ENCODE data around the gene PDRG1.
A peak's percentile ranks its signal among the peaks of the same experiment; 100 is the strongest.
"Not testable (repeated sequence)": the region's sequence is repeated elsewhere in the genome, so short reads cannot be mapped to it uniquely, and the experiment has no call there.

PDRG1 gene

DNA sequence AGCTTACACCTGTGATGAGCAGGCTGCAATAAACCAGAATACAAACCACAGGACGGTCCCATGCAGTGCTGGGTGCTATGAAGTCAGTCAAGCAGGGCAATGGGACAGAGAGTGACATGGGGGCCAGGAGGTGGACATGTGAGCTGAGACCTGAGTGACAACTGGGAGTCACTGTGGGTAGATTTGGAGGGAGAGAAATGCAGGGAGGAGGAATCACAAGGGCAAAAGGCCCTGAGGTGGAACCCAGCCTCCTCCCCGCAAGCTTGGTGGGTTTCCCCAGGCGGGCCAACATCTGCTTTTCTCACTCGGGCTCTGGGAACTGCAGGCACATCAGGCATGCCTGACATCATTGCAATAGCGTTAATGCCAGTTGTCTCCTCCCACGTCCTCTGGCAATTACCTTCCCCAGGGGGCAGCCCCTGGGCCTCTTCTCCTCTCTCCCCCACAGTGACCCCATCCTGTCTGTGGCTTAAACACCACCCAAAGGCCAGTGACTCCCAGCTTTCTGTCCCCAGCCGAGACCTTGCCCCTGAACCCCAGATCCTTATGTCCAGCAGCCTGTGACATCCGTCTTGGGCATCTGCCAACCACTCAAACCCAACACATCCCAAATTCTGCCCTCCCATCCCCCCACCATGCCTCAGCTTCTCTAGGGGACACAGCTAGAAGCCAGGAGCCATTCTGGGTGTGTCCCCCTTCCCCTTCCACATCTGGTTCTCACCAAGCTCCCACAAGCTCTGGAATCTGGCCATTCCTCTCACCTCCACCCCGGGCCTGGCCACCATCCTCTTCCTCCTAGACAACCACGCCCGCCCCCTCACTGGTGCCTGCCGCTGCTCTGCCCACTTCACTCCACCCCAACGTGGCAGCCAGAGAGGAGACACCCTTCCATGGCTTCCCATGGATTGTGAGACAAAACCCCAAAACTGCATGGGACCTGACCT lies 28.2 kb downstream of the PDRG1 start:
- ATAC-seq, result peak; percentile 68
- H3K36me3 Mint-ChIP-seq, result no peaks in the 10 kb centered on the region
- H3K4me1 Mint-ChIP-seq, result peaks cover 16% of the 10 kb centered on the region
- H3K4me3 Mint-ChIP-seq, result no peak overlapping the region
- DNase-seq (ENCODE audit: low spot score in 2 of 2), result no peak
- H3K9me3 Mint-ChIP-seq, result no peaks in the 10 kb centered on the region
- H3K27ac Mint-ChIP-seq, result peak overlapping the region; percentile 57

DNA sequence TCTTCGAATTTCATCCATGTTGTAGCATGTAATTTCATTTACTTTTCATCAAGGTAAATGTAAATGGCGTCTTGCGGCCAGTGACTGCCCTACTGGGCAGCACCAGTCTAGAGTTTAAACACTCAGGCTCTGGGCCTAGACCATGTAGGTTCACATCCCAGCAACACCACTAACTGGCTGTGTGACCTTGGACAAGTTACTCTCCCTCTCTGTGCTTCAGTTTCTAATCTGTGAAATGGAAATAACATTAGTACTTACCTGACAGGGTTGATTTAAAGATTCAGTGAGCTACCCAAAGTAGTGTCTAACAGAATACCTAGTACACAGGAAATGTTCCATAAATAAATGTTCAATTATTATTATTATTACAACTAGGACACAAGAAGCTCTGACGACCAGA lies 29.3 kb downstream of the PDRG1 start:
- Mint-ChIP-seq H3K27ac (no peak overlapping the region), H3K4me3 (no peak overlapping the region), H3K4me1 (peaks cover 16% of the 10 kb centered on the region), H3K9me3 (no peaks in the 10 kb centered on the region), H3K36me3 (no peaks in the 10 kb centered on the region)
- DNase-seq (ENCODE audit: low spot score in 2 of 2), result no peak
- ATAC-seq, result no peak

DNA sequence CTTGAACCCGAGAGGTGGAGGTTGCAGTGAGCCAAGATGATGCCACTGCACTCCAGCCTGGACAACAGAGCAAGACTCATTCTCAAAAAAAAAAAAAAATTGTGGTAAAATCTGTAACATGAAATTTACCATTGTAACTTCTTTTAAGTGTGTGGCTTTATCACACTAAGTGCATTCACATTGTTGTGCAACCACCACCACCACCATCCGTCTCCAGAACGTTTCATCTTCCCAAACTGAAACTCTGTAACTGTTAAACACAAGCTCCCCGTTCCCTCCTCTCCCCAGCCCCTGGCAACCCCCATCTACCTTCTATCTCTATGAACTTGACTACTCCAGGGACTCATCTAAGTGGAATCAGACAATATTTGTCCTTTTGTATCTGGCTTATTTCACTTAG lies 29.7 kb downstream of the PDRG1 start:
- ATAC-seq (no peak), DNase-seq (ENCODE audit: low spot score in 2 of 2) (no peak)
- no peaks in the 10 kb centered on the region for H3K9me3 Mint-ChIP-seq
- peaks cover 16% of the 10 kb centered on the region for H3K4me1 Mint-ChIP-seq
- H3K36me3 Mint-ChIP-seq, result no peaks in the 10 kb centered on the region
- no peak overlapping the region for H3K27ac Mint-ChIP-seq
- H3K4me3 Mint-ChIP-seq, result no peak overlapping the region

DNA sequence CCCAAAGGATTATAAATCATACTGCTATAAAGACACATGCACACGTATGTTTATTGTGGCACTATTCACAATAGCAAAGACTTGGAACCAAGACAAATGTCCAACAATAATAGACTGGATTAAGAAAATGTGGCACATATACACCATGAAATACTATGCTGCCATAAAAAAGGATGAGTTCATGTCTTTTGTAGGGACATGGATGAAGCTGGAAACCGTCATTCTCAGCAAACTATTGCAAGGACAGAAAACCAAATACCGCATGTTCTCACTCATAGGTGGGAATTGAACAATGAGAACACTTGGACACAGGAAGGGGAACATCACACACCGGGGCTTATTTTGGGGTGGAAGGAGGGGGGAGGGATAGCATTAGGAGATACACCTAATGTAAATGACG lies 30.4 kb downstream of the PDRG1 start:
- not testable (repeated sequence) for H3K27ac Mint-ChIP-seq; H3K9me3 Mint-ChIP-seq; H3K4me3 Mint-ChIP-seq; H3K36me3 Mint-ChIP-seq; ATAC-seq; DNase-seq (ENCODE audit: low spot score in 2 of 2)
- H3K4me1 Mint-ChIP-seq, result peaks cover 16% of the 10 kb centered on the region

DNA sequence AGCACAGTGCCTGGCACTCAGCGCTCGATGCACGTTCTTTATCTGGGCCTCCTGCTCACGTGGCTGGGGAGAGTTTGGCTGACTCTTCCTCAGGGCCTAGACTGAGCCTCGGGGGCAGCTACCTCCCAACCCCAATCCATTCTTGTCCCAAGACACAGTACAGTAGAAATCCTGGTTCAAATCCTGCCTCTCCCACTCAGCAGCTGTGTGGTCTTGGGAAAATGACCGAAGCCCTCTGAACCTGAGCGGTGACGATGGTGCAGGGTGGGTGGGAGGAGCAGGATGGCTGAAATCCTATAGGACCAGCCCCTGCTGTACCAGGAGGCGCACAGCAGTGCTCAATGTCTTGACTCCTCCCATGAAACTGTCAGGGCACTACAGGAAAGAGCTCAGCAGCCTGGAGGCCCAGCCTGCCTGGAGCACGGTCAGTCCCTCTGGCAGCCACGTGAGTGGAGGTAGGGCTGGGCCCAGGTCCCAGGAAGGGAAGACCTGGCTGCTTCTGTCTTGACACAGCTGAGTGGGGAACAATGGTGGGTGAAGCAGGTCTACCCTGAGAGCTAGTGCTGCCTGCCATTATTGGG lies 31.5 kb downstream of the PDRG1 start:
- no peak overlapping the region for H3K4me3 Mint-ChIP-seq
- ATAC-seq, result no peak

DNA sequence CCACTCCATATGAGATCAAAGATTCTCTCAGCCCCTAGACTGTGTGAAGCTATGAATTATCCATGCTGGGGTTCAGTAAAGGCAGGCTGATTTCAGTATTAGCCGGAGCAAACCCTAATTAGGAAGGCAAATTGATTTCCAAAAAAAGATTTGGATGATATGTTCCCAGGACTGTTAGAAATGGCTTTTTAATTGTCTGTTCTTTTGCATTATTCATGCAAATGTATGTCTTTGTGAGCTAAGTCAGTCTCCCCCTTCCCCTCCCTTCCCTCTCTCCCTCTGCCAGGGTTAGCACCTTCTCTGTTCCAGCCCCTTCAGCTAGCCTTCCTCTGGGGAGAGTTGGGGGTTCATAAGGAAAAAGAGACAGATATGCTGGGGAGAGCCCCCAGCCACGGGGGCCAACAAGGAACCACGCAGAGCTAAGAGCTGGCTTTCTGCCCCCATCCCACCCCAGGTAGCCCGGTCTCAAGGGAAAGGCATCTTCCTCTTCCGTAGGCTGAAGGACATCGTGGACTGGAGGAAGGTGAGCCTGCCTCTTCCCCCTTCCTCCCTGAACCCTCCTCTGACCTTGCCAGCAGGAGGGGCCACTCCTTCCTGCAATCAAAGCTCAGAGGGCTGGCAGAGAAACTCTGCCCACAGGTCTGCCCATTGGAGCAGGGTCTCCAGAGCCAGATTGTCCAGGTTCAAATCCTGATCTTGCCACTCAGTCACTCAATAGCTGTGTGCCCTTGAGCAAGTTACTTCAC lies 32.3 kb downstream of the PDRG1 start:
- H3K4me3 Mint-ChIP-seq, result no peak overlapping the region
- ATAC-seq (no peak), DNase-seq (ENCODE audit: low spot score in 2 of 2) (no peak)
- no peaks in the 10 kb centered on the region for H3K9me3 Mint-ChIP-seq
- no peaks in the 10 kb centered on the region for H3K36me3 Mint-ChIP-seq
- no peak overlapping the region for H3K27ac Mint-ChIP-seq
- H3K4me1 Mint-ChIP-seq, result peaks cover 16% of the 10 kb centered on the region

More for the DNA sequence above, 31.5 kb downstream of the PDRG1 start:
- Mint-ChIP-seq H3K9me3 (no peaks in the 10 kb centered on the region), H3K36me3 (no peaks in the 10 kb centered on the region), H3K27ac (no peak overlapping the region), H3K4me1 (peaks cover 16% of the 10 kb centered on the region)
- no peak for DNase-seq (ENCODE audit: low spot score in 2 of 2)

DNA sequence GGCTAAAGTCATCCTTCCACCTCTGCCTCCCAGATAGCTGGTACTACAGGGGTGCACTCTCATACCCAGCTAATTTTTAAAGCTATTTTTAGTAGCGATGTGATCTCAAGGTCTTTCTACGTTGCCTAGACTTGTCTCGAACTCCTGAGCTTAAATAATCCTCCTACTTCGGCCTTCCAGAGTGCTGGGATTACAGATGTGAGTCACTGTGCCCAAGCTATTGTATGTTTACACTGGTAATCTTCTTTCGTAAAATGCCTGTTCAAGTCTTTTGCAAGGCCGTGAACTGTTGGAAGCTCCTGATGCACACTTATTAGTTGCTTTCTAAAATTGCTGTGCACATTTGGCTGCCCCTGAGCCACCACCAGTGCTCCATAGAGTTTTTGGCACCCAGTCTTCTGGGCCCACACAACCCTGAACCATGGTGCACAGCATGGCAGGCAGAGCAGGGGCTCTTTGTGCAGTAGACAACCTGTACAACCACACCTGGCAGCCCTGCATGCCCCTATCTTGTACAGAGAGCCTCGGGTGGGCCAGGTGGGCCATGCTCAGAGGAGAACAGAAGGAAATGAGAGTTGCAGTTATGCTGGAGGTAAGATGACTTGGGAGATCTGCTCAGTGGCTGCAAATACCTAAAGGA lies 33.3 kb downstream of the PDRG1 start:
- no peaks in the 10 kb centered on the region for H3K9me3 Mint-ChIP-seq
- no peaks in the 10 kb centered on the region for H3K36me3 Mint-ChIP-seq
- DNase-seq (ENCODE audit: low spot score in 2 of 2) (no peak), ATAC-seq (no peak)
- H3K4me3 Mint-ChIP-seq, result no peak overlapping the region
- H3K27ac Mint-ChIP-seq, result no peak overlapping the region
- H3K4me1 Mint-ChIP-seq, result peaks cover 7% of the 10 kb centered on the region

DNA sequence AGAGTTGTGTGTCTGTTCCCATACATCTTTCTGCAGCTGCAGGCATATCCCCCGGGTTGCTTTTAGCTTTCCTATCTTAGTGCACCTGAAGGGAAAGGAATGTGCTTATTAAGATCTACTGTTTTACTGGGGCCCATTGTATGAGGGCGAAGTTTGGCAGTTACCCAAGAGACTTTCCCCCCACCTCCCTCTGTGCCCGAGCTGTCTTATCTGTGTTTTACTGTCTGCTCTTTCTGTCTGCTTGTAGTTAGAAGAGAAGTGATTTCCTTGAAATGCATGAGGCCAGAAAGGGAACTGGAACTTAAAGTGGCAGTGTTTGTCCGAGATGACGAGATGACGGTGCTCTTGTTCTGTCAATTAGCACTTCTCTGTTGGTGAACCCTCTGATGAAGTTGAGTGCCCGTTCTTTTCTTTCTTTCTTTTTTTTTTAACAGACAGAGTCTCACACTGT lies 33.9 kb downstream of the PDRG1 start:
- not testable (repeated sequence) for H3K27ac Mint-ChIP-seq; ATAC-seq; DNase-seq (ENCODE audit: low spot score in 2 of 2); H3K4me1 Mint-ChIP-seq; H3K4me3 Mint-ChIP-seq; H3K36me3 Mint-ChIP-seq; H3K9me3 Mint-ChIP-seq

DNA sequence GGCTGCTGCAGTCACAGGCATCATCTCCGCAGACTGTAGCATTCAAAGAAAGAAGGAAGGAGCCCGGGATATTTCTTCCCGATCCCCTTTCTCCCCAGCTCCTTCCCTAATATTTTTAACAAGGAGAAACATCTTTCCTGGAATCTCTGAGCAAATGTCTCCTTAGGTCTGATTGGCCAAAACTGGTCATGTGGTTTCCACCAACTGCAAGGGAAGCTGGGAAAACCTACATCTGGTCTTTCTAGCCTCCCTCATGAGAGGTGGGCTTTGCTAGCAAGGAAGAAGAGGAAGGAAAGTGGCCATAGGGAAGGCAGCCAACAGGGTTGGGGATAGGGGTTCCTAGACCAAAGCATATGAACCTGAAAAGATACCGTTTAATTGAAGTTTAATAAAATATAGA lies 35.1 kb downstream of the PDRG1 start:
- Mint-ChIP-seq H3K9me3 (no peaks in the 10 kb centered on the region), H3K36me3 (no peaks in the 10 kb centered on the region), H3K4me3 (no peak overlapping the region), H3K4me1 (no peaks in the 10 kb centered on the region), H3K27ac (no peak overlapping the region)
- no peak for DNase-seq (ENCODE audit: low spot score in 2 of 2)
- no peak for ATAC-seq

DNA sequence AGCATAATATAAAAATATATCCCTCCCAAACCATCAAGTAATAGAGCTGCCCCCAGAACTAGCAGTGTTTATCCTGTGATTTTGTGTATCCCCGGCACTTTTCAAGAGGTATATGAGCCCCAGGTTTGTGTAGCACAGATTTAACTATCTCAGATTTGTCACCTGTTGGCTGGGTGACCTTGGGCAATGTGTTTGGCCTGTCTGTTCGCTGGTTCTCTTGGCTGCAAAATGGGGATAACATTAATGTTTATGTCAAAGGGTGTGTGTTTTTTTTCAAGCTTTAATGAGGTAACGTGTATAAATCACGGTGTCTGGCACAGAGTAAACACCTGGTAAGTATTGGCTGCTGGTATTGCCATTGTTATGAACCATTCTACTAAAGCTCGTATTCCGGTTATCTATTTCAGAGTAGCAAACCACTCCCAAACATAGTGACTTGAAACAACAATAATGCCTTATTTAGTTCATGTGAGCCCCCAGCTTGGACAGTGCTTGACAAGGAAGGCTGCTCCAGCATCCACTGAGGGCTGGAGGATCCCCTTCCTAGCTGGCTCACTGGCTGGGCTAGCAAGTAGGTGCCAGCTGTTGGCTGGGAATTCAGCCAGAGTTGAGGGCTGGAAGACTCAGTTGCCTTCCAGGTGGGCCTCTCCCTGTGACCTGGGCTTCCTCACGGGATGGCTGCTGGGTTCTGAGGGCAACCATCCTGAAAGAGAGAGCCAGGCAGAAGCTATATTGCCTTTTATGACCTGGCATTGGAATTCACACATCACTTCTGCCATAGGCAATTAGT lies 36.2 kb downstream of the PDRG1 start:
- Mint-ChIP-seq H3K9me3 (no peaks in the 10 kb centered on the region), H3K27ac (no peak overlapping the region), H3K36me3 (no peaks in the 10 kb centered on the region), H3K4me1 (no peaks in the 10 kb centered on the region), H3K4me3 (no peak overlapping the region)
- DNase-seq (ENCODE audit: low spot score in 2 of 2), result no peak
- no peak for ATAC-seq

DNA sequence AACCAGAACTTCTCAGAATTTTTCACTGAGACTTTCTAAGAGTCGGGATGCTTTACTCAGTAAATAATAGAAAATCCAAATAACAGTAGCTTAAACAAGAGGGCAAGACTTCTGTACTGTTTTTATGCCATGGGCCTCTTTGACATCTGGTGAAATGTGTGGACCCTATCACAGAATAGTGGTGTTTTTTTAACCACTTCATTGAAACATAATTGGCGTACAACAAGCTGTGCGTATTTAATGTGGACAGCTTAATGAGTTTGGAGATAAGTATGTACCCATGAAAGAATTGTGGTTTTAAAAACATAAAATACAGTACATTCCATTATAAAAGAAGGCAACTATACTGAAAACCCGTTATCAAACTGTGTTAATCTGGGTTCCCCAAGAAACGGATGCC lies 37.7 kb downstream of the PDRG1 start:
- H3K36me3 Mint-ChIP-seq, result no peaks in the 10 kb centered on the region

DNA sequence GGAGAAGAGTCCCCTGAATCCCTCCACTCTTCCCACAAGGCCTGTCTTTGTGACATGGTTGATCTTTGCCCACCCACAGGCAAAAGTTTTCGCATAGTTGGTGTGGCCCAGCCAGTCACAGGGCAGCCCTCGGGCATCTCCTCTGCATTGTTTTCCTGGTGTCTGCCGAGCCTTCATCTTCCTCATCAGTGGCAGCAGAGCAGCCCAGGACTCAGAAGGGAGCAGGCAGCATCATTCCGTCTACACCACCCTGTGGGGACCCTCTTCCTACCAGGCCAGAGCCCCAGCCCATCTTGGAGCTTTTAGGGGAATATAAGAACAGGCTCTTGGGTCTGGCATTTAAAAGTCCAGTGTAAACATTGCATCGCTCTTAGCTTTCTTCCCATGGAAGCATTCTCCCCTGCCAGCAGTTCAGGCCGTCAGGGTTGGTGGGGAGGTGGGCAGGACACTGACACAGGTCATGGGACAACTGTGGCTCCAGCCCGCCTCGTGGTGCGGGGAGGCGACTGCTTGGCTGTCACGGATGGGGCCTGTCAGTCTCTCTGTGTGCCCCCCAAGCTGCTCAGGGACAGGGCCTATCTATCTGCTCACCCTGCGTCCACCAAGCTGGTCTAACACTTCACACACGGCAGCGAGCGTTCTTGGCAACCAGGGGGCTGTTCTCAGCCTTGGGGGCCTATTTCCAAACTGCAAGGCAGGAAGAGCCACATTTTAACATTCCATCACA lies 38.3 kb downstream of the PDRG1 start:
- no peak overlapping the region for H3K27ac Mint-ChIP-seq
- ATAC-seq (no peak), DNase-seq (ENCODE audit: low spot score in 2 of 2) (no peak)
- H3K9me3 Mint-ChIP-seq, result no peaks in the 10 kb centered on the region
- H3K4me3 Mint-ChIP-seq, result no peak overlapping the region
- no peaks in the 10 kb centered on the region for H3K36me3 Mint-ChIP-seq
- H3K4me1 Mint-ChIP-seq, result no peaks in the 10 kb centered on the region

More for the DNA sequence above, 37.7 kb downstream of the PDRG1 start:
- Mint-ChIP-seq H3K9me3 (no peaks in the 10 kb centered on the region), H3K27ac (no peak overlapping the region), H3K4me1 (no peaks in the 10 kb centered on the region), H3K4me3 (no peak overlapping the region)
- DNase-seq (ENCODE audit: low spot score in 2 of 2), result no peak
- no peak for ATAC-seq

DNA sequence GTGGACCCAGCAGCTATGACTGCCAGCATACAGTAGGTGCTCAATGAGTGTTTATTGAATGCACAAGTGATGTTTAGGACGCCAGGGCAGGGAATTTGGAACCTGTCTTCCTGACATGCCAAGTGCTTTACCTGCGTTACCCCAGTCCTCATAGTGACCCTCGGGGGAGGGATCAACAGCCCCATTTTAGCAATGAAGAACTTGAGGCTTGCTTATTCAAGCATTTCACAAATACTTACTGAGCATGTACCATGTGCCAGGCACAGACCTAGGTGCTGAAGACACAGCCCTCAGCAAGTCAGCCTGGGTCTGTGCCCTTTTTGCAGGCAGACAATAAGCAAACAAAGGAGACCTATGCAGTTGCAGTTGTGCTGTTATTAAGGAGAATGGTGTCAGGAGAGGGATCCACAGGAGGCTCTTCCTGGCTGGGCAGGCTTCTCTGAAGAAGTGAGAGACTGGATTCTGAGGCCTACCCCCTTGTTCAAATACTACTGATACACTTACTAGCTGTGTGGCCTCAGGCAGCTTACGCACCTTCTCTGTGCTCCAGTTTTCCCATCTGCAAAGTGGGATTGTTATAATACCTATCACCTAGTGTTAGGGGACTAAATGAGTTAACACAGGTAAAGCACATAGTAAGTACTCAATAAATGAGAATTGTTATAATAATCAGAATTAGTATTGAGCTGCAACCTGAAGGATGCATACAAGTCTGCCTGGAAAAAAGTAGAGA lies 41.6 kb downstream of the PDRG1 start:
- H3K4me3 Mint-ChIP-seq, result no peak overlapping the region
- DNase-seq (ENCODE audit: low spot score in 2 of 2) (no peak), ATAC-seq (no peak)
- no peaks in the 10 kb centered on the region for H3K9me3 Mint-ChIP-seq
- no peak overlapping the region for H3K27ac Mint-ChIP-seq
- H3K36me3 Mint-ChIP-seq, result no peaks in the 10 kb centered on the region
- H3K4me1 Mint-ChIP-seq, result no peaks in the 10 kb centered on the region
